Neural cell (in vitro differentiated cells): ENCODE results near the gene DROSHA. TPM values are rescaled to one million over a fixed set of nuclear protein-coding genes. Genes with fewer than 3 reads are reported as not detected.

Experiments
- H2AFZ ChIP-seq: fragments of 200-600, 300-800 bp; sonication (generic), shearing (Covaris generic); 2 replicates; pipeline ENCODE4 v1.6.0; 2014; ENCODE audit warnings: low read depth, mild to moderate bottlenecking, antibody characterized with exemption, low read length, moderate library complexity
- H3F3A ChIP-seq: fragments of 200-600 bp; shearing (Covaris generic); 2 replicates; pipeline ENCODE4 v1.6.1; 2016; ENCODE audit warnings: mild to moderate bottlenecking, moderate library complexity, mixed read lengths, antibody characterized with exemption, low read length; ENCODE audit not compliant: insufficient read depth, poor library complexity, severe bottlenecking
- H3K27ac ChIP-seq: fragments of 200-600, 300-800 bp; sonication (generic), shearing (Covaris generic); 2 replicates; pipeline ENCODE4 v1.5.1; 2014; ENCODE audit warnings: mild to moderate bottlenecking, low read length, moderate library complexity
- H3K27me3 ChIP-seq: fragments of 300-800, 200-600 bp; sonication (generic), shearing (Covaris generic); 2 replicates; pipeline ENCODE4 v1.6.0; 2014; ENCODE audit warnings: mild to moderate bottlenecking, low read depth, low read length, moderate library complexity; ENCODE audit not compliant: insufficient read depth
- H3K36me3 ChIP-seq: fragments of 300-800, 200-600 bp; sonication (generic), shearing (Covaris generic); 2 replicates; pipeline ENCODE4 v1.5.1; 2014; ENCODE audit warnings: mild to moderate bottlenecking, antibody characterized with exemption, low read length, moderate library complexity; ENCODE audit not compliant: insufficient read depth
- H3K4me2 ChIP-seq: fragments of 300-800, 200-600 bp; sonication (generic), shearing (Covaris generic); 2 replicates; pipeline ENCODE4 v1.6.0; 2014; ENCODE audit warnings: mild to moderate bottlenecking, low read length
- H3K4me3 ChIP-seq: fragments of 300-800, 200-600 bp; sonication (generic), shearing (Covaris generic); 2 replicates; pipeline ENCODE4 v1.5.1; 2014; ENCODE audit warnings: mild to moderate bottlenecking, low read length, moderate library complexity
- H3K79me2 ChIP-seq: fragments of 200-600 bp; shearing (Covaris generic); replicated peaks from 2 replicates; pipeline ENCODE4 v1.6.0; 2014; ENCODE audit warnings: mild to moderate bottlenecking, low read length, moderate library complexity; ENCODE audit not compliant: insufficient read depth
- H3K9ac ChIP-seq: fragments of 300-800, 200-600 bp; sonication (generic), shearing (Covaris generic); 2 replicates; pipeline ENCODE4 v1.6.1; 2016; ENCODE audit warnings: mild to moderate bottlenecking, low read length, mixed read lengths
- H3K9me2 ChIP-seq: fragments of 200-600 bp; shearing (Covaris generic); 2 replicates; pipeline ENCODE4 v1.6.1; 2016; ENCODE audit warnings: mild to moderate bottlenecking, low read length, mixed read lengths; ENCODE audit not compliant: insufficient read depth
- H3K9me3 ChIP-seq: fragments of 200-600, 300-800 bp; sonication (generic), shearing (Covaris generic); 2 replicates; pipeline ENCODE4 v1.6.1; 2016; ENCODE audit warnings: mild to moderate bottlenecking, mixed run types, low read length, moderate library complexity, mixed read lengths
- H4K20me1 ChIP-seq: fragments of 200-600 bp; shearing (Covaris generic); 2 replicates; pipeline ENCODE4 v1.6.1; 2016; ENCODE audit warnings: mild to moderate bottlenecking, mixed run types; ENCODE audit not compliant: insufficient read depth
- EP300 ChIP-seq: fragments of 450-650 bp; conservative IDR thresholded peaks from 2 replicates; pipeline ENCODE4 v1.6.1; 2014; ENCODE audit warnings: antibody characterized with exemption, mild to moderate bottlenecking, moderate library complexity; ENCODE audit not compliant: poor library complexity, severe bottlenecking
- EZH2 ChIP-seq: fragments of 200-600, 300-800 bp; shearing (Covaris generic), sonication (generic); IDR thresholded peaks from 2 replicates; pipeline ENCODE4 v1.6.1; 2014; ENCODE audit warnings: antibody characterized with exemption, low read length, borderline replicate concordance, mild to moderate bottlenecking; ENCODE audit not compliant: insufficient read depth, poor library complexity, severe bottlenecking
- MXI1 ChIP-seq: fragments of 450-650 bp; conservative IDR thresholded peaks from 2 replicates; pipeline ENCODE4 v1.6.1; 2014; ENCODE audit warnings: antibody characterized with exemption, mild to moderate bottlenecking; ENCODE audit not compliant: poor library complexity, severe bottlenecking
- POLR2AphosphoS5 ChIP-seq: IDR thresholded peaks from 2 replicates; pipeline ENCODE4 v1.6.1; 2012
- RAD21 ChIP-seq: fragments of 450-650 bp; conservative IDR thresholded peaks from 2 replicates; pipeline ENCODE4 v1.6.1; 2014; ENCODE audit warnings: antibody characterized with exemption, mild to moderate bottlenecking, moderate library complexity
- SMC3 ChIP-seq: fragments of 450-650 bp; conservative IDR thresholded peaks from 2 replicates; pipeline ENCODE4 v1.6.1; 2014; ENCODE audit warnings: antibody characterized with exemption, mild to moderate bottlenecking, moderate library complexity; ENCODE audit not compliant: poor library complexity
- TAF1 ChIP-seq: IDR thresholded peaks from 2 replicates; pipeline ENCODE4 v1.6.1; 2012; ENCODE audit warnings: low read depth
- polyA plus RNA-seq: library from polyadenylated mRNA; depleted of rRNA; stranded (reverse); fragments of >200 nt; gene quantifications from 2 replicates; pipeline ENCODE4 v1.2.3, GENCODE V29; 2014
- TF ChIP-seq, protein P1 (sequence below): IDR thresholded peaks from 2 replicates; pipeline ENCODE4 v1.6.1; 2012; ENCODE audit warnings: borderline replicate concordance
- TF ChIP-seq, protein P2 (sequence below): fragments of 450-650 bp; IDR thresholded peaks from 2 replicates; pipeline ENCODE4 v1.5.1; 2014; ENCODE audit warnings: antibody characterized with exemption, mild to moderate bottlenecking, moderate library complexity; ENCODE audit not compliant: poor library complexity, severe bottlenecking

The DROSHA gene
- polyA plus RNA-seq, 1 donor from 2014 or later, result 88.5 TPM

DNA sequence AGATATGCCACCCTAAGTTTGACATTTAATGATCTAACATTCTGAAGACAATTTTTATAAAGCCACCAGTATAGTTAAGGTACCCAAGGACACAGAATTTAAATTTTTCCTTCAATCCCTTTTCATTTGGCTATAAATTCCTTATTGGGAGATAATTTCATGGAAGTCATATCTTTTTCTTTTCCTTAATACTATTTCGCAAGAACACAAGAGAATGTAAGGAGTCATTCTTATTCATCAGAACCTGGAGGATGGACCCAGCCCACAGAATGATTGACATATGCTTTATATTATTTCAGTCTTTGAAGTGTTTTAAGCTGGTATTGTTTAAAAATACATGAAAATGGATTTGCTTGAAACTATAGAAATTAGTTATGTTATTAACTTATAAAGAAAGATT is 79.6 kb downstream of the DROSHA start:
- peaks cover 18% of the 10 kb centered on the region for H3K36me3 ChIP-seq
- H3K4me3 ChIP-seq, result no peak overlapping the region
- H3K9ac ChIP-seq, result no peak overlapping the region
- H3K9me2 ChIP-seq, result no peaks in the 10 kb centered on the region
- no peaks in the 10 kb centered on the region for H3K79me2 ChIP-seq
- H3K4me2 ChIP-seq, result no peak overlapping the region
- no peak overlapping the region for H3K27ac ChIP-seq
- no peak overlapping the region for H2AFZ ChIP-seq
- H3K9me3 ChIP-seq, result no peaks in the 10 kb centered on the region
- H3K27me3 ChIP-seq, result no peaks in the 10 kb centered on the region
- no peaks in the 10 kb centered on the region for H3F3A ChIP-seq
- TF ChIP-seq EZH2 (no peak), MXI1 (no peak), TAF1 (no peak), POLR2AphosphoS5 (no peak), RAD21 (no peak), SMC3 (no peak), EP300 (no peak)
- TF ChIP-seq, protein P1, sequence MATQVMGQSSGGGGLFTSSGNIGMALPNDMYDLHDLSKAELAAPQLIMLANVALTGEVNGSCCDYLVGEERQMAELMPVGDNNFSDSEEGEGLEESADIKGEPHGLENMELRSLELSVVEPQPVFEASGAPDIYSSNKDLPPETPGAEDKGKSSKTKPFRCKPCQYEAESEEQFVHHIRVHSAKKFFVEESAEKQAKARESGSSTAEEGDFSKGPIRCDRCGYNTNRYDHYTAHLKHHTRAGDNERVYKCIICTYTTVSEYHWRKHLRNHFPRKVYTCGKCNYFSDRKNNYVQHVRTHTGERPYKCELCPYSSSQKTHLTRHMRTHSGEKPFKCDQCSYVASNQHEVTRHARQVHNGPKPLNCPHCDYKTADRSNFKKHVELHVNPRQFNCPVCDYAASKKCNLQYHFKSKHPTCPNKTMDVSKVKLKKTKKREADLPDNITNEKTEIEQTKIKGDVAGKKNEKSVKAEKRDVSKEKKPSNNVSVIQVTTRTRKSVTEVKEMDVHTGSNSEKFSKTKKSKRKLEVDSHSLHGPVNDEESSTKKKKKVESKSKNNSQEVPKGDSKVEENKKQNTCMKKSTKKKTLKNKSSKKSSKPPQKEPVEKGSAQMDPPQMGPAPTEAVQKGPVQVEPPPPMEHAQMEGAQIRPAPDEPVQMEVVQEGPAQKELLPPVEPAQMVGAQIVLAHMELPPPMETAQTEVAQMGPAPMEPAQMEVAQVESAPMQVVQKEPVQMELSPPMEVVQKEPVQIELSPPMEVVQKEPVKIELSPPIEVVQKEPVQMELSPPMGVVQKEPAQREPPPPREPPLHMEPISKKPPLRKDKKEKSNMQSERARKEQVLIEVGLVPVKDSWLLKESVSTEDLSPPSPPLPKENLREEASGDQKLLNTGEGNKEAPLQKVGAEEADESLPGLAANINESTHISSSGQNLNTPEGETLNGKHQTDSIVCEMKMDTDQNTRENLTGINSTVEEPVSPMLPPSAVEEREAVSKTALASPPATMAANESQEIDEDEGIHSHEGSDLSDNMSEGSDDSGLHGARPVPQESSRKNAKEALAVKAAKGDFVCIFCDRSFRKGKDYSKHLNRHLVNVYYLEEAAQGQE, result no peak
- TF ChIP-seq, protein P2, sequence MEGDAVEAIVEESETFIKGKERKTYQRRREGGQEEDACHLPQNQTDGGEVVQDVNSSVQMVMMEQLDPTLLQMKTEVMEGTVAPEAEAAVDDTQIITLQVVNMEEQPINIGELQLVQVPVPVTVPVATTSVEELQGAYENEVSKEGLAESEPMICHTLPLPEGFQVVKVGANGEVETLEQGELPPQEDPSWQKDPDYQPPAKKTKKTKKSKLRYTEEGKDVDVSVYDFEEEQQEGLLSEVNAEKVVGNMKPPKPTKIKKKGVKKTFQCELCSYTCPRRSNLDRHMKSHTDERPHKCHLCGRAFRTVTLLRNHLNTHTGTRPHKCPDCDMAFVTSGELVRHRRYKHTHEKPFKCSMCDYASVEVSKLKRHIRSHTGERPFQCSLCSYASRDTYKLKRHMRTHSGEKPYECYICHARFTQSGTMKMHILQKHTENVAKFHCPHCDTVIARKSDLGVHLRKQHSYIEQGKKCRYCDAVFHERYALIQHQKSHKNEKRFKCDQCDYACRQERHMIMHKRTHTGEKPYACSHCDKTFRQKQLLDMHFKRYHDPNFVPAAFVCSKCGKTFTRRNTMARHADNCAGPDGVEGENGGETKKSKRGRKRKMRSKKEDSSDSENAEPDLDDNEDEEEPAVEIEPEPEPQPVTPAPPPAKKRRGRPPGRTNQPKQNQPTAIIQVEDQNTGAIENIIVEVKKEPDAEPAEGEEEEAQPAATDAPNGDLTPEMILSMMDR, result no peak
- no peaks in the 10 kb centered on the region for H4K20me1 ChIP-seq

GRCh38 chr5:31449962-31450361 is 81.9 kb downstream of the DROSHA start:
- H3K36me3 ChIP-seq, result peaks cover 18% of the 10 kb centered on the region
- H3K4me2 ChIP-seq, result no peak overlapping the region
- H3K79me2 ChIP-seq, result no peaks in the 10 kb centered on the region
- no peaks in the 10 kb centered on the region for H3K9me3 ChIP-seq
- H3K27ac ChIP-seq, result no peak overlapping the region
- H3K4me3 ChIP-seq, result no peak overlapping the region
- no peak overlapping the region for H3K9ac ChIP-seq
- no peaks in the 10 kb centered on the region for H3K9me2 ChIP-seq
- TF ChIP-seq EP300 (no peak), EZH2 (no peak), RAD21 (no peak), SMC3 (no peak), POLR2AphosphoS5 (no peak), TAF1 (no peak), MXI1 (no peak)
- TF ChIP-seq, protein P2, result no peak
- TF ChIP-seq, protein P1, result no peak
- no peak overlapping the region for H2AFZ ChIP-seq
- H3K27me3 ChIP-seq, result no peaks in the 10 kb centered on the region
- no peaks in the 10 kb centered on the region for H4K20me1 ChIP-seq
- H3F3A ChIP-seq, result no peaks in the 10 kb centered on the region
